Stimulated activated CD8-positive, alpha-beta memory T cell treated with anti-CD3 and anti-CD28 coated beads, Interleukin-2, amount 100 ng/mL, for 1 hour (primary cell): ENCODE results near the gene TNIK.
"Not testable (repeated sequence)": the region's sequence is repeated elsewhere in the genome, so short reads cannot be mapped to it uniquely, and the experiment has no call there.

Experiments used
- DNase-seq, 2 donors: peaks; one replicate each; pipeline ENCODE4 v3.0.0-alpha.2; 2020; ENCODE audit warnings: low read depth in 2 of 2

Gene TNIK

GRCh38 chr3:171309906-171310359, 150.3 kb downstream of the TNIK start:
- DNase-seq: no peak

- DNase-seq: no peak
Observed at GRCh38 chr3:171307988-171308387, 152.2 kb downstream of the TNIK start.

GRCh38 chr3:171307046-171307585, 153.1 kb downstream of the TNIK start:
- no peak for DNase-seq

GRCh38 chr3:171306631-171307030, 153.6 kb downstream of the TNIK start:
- DNase-seq: no peak

- DNase-seq: not testable (repeated sequence)
Observed at GRCh38 chr3:171305823-171306222, 154.4 kb downstream of the TNIK start.

- DNase-seq: not testable (repeated sequence)
Observed at GRCh38 chr3:171304498-171304897, 155.7 kb downstream of the TNIK start.

GRCh38 chr3:171304017-171304416, 156.2 kb downstream of the TNIK start:
- not testable (repeated sequence) for DNase-seq

GRCh38 chr3:171301998-171302397, 158.2 kb downstream of the TNIK start:
- DNase-seq: no peak

GRCh38 chr3:171301002-171301401, 159.2 kb downstream of the TNIK start:
- no peak for DNase-seq

- no peak for DNase-seq
Observed at GRCh38 chr3:171297951-171298350, 162.3 kb downstream of the TNIK start.

GRCh38 chr3:171297207-171297606, 163.0 kb downstream of the TNIK start:
- DNase-seq: no peak

- DNase-seq: no peak
Observed at GRCh38 chr3:171295484-171296373, 164.5 kb downstream of the TNIK start.

- DNase-seq: no peak
Observed at GRCh38 chr3:171293142-171293782, 166.9 kb downstream of the TNIK start.

GRCh38 chr3:171290680-171291079, 169.5 kb downstream of the TNIK start:
- DNase-seq: no peak

- DNase-seq: no peak
Observed at GRCh38 chr3:171289291-171289690, 170.9 kb downstream of the TNIK start.

- not testable (repeated sequence) for DNase-seq
Observed at GRCh38 chr3:171287761-171288160, 172.4 kb downstream of the TNIK start.

GRCh38 chr3:171286580-171287249, 173.5 kb downstream of the TNIK start:
- DNase-seq: no peak

GRCh38 chr3:171285287-171285686, 174.9 kb downstream of the TNIK start:
- DNase-seq: no peak

- DNase-seq: no peak
Observed at GRCh38 chr3:171284308-171285075, 175.7 kb downstream of the TNIK start.

- DNase-seq: no peak
Observed at GRCh38 chr3:171283848-171284222, 176.4 kb downstream of the TNIK start.

- DNase-seq: no peak
Observed at GRCh38 chr3:171283183-171283847, 176.9 kb downstream of the TNIK start.
